ENCODE results near the gene ZCCHC7. TPM values are rescaled to one million over a fixed set of nuclear protein-coding genes. Genes with fewer than 3 reads are reported as not detected.
"Not testable (repeated sequence)": the region's sequence is repeated elsewhere in the genome, so short reads cannot be mapped to it uniquely, and the experiment has no call there.

The ZCCHC7 gene
- total RNA-seq, 1 experiment from 2014 or later: 12.4 TPM

DNA sequence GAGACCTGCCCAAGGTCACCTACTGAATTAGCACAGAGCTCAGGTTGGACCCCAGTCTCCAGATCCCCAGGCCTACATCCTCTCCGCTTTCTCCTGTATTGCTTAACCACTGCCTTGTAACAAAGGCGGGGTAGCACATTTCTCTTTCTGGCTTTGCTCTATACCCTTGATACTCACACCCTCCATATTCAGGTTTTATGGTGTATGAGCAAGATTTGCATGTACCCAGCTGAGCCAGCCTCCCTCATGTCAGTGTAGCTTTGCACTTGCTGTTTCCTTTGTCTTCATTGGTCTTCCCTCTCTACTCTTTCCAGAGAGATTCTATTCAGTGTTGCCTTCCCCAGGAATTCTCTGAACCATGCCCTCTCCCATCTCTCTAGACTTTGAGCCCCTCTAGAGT is 19.6 kb upstream of the ZCCHC7 start:
- Histone ChIP-seq H3K27ac (no peak overlapping the region), H3K4me1 (replicated peaks) (no peaks in the 10 kb centered on the region), H3K36me3 (no peaks in the 10 kb centered on the region), H3K9me3 (replicated peaks) (no peaks in the 10 kb centered on the region), H3K4me3 (no peak overlapping the region), H3K27me3 (replicated peaks) (no peaks in the 10 kb centered on the region)
- no peak for DNase-seq (ENCODE audit: low read depth in 1 of 2, low spot score in 2 of 2)

DNA sequence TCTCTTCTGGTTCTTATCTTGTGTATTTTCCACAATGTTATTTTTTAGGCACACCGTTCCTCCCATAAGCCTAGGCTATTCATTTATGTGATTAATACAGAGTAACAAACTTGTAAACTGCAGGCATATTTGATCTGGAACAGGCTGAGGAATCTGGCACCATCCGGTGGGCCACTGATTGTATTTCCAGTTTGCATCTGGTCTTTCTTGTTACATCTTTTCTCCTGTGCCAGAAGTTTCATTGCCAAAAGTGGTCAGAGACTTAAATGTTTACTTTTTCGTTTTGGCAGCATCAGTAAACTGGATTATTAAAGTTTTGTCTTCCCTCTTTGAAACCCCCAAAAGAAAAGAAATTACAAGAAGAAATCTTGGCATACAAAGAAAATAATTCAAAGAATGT is 17.9 kb upstream of the ZCCHC7 start:
- Histone ChIP-seq H3K27me3 (replicated peaks) (no peaks in the 10 kb centered on the region), H3K27ac (no peak overlapping the region), H3K4me1 (replicated peaks) (no peaks in the 10 kb centered on the region), H3K9me3 (replicated peaks) (no peaks in the 10 kb centered on the region), H3K4me3 (no peak overlapping the region), H3K36me3 (no peaks in the 10 kb centered on the region)
- DNase-seq (ENCODE audit: low read depth in 1 of 2, low spot score in 2 of 2): no peak

DNA sequence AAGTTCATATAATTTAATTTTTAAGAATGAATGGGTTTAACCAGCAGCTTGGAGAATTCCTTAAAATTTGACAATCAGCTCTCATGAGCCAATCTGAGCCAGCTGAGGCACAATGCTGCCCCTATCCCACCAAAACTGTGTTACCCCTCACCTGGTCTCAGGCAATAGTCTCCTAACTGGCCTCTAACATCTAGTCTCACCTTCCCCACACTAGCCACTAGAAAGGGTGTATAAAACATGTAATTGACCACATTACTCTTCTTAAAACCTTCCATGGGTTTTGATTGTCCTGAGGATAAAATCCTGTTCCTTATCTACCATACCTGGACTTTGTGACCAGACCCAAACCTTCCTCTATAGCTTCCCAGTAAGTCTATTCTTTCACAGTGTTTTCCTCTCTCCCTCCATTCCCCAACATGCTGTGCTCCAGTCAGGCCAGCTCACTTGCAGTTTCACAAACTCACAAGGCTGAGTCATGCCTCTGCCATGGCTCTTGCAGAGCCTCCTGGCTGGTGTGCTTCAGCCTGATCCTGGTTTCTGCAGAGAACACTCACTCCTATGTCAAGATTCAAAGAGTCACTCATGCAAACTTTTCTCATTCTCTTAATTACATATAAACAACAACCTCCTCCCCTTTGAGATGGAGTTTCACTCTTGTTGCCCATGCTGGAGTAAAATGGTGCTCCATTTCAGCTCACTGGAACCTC is 16.0 kb upstream of the ZCCHC7 start:
- no peak for DNase-seq (ENCODE audit: low read depth in 1 of 2, low spot score in 2 of 2)
- no peak overlapping the region for H3K4me3 ChIP-seq
- H3K9me3 ChIP-seq (replicated peaks): no peaks in the 10 kb centered on the region
- H3K27ac ChIP-seq: no peak overlapping the region
- no peaks in the 10 kb centered on the region for H3K4me1 ChIP-seq (replicated peaks)
- no peaks in the 10 kb centered on the region for H3K36me3 ChIP-seq
- H3K27me3 ChIP-seq (replicated peaks): no peaks in the 10 kb centered on the region

DNA sequence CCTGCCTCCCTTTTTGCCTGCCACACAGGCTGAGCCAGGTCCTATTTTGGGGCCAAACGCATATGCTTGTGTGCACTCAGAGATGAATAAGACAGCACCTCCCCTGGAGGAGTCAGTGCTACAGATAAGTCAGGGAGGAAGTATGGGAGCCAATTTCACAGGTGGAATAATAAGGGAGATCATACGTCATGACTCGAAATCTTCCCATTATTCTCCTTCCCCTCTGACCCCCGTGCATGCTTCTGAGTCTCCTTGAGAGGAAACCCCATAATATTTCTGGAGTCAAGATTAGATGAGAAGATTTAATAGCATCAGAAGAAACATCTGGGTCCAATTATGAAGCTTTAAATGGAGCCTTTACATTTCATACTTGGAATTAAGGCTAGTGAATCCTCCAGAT is 15.1 kb upstream of the ZCCHC7 start:
- Histone ChIP-seq H3K4me1 (replicated peaks) (no peaks in the 10 kb centered on the region), H3K27ac (no peak overlapping the region), H3K9me3 (replicated peaks) (no peaks in the 10 kb centered on the region), H3K27me3 (replicated peaks) (no peaks in the 10 kb centered on the region), H3K4me3 (no peak overlapping the region), H3K36me3 (no peaks in the 10 kb centered on the region)
- no peak for DNase-seq (ENCODE audit: low read depth in 1 of 2, low spot score in 2 of 2)

DNA sequence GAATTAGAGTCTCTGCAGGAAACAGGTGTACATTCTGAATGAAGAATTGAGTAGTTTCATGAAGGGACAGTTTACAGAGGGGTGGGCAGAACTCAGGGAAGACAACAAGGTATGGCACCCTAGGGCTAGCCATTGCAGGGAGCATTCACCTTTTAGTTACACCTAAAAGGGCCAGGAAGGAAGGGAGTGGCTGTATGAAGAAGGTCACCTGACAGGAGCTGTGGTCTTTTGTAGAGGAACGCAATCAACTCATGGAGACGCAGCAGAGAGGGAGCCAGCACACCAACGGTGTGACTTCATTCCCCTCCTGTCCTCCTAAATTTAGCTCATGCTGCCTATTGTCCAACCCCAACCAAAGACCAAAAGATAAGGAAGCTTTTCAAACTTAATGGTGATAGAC is 12.7 kb upstream of the ZCCHC7 start:
- H3K4me1 ChIP-seq (replicated peaks): no peaks in the 10 kb centered on the region
- no peak overlapping the region for H3K27ac ChIP-seq
- no peak for DNase-seq (ENCODE audit: low read depth in 1 of 2, low spot score in 2 of 2)
- H3K27me3 ChIP-seq (replicated peaks): no peaks in the 10 kb centered on the region
- H3K4me3 ChIP-seq: no peak overlapping the region
- H3K36me3 ChIP-seq: no peaks in the 10 kb centered on the region
- H3K9me3 ChIP-seq (replicated peaks): no peaks in the 10 kb centered on the region

DNA sequence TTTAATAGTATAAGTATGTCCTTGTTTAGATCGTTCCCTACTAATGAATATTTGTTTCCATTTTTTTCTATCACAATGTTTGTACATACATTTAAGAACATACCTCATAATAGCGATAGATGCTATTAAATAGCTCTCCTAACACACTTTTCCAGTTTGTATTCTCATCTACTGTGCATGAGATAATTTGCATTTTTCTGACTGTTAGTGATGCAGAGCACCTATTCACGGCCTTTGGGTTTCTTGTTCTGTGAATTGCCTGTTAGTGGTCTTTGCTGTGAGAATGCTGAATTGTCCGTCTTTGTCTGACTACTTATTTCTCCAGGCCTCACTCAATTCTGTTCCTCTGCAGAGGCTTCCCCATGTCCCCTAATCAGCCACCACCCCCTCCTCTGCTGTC is 5.9 kb upstream of the ZCCHC7 start:
- not testable (repeated sequence) for H3K27ac ChIP-seq; H3K27me3 ChIP-seq (replicated peaks); H3K36me3 ChIP-seq; H3K4me3 ChIP-seq; DNase-seq (ENCODE audit: low read depth in 1 of 2, low spot score in 2 of 2); H3K4me1 ChIP-seq (replicated peaks); H3K9me3 ChIP-seq (replicated peaks)

DNA sequence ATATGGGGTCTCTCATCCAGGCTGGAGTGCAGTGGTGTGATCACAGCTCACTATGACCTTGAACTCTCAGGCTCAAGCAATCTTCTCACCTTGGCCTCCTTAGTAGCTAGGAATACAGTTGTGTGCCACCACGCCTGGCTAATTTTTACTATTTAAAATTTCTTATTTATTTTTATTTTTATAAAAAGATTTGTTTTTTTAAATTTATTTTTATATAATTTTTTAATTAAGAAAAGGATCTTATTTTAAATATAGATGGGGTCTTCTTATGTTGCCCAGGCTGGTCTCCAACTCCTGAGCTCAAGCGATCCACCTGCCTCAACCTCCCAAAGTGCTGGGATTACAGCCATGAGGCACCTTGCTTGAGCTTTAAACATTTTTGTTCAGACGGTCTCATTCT is 2.4 kb upstream of the ZCCHC7 start:
- H3K9me3 ChIP-seq (replicated peaks): peaks cover 5% of the 10 kb centered on the region; the same call in 1 of the 2 replicates
- peaks cover 5% of the 10 kb centered on the region for H3K36me3 ChIP-seq
- DNase-seq (ENCODE audit: low read depth in 1 of 2, low spot score in 2 of 2): no peak
- peaks cover 4% of the 10 kb centered on the region for H3K4me1 ChIP-seq (replicated peaks)
- no peak overlapping the region for H3K4me3 ChIP-seq
- H3K27me3 ChIP-seq (replicated peaks): no peaks in the 10 kb centered on the region; the same call in 1 of the 2 replicates
- no peak overlapping the region for H3K27ac ChIP-seq

DNA sequence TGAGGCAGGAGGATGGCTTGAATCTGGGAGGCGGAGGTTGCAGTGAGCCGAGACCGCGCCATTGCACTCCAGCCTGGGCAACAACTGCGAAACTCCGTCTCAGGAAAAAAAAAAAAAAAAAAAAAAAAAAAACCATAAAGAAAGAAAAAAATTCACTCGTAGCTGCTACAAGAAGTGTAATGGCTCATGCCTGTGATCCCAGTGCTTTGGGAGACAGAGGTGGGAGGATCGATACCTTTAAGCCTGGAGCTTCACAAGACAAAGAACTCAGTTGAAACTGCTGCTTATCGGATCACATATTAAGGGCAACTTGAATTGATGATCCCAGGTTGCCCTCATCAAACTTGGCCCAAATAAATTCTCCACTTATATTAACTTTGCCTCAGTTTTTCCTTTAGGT is 1.0 kb upstream of the ZCCHC7 start:
- Histone ChIP-seq H3K36me3 (peaks cover 5% of the 10 kb centered on the region), H3K4me1 (replicated peaks) (peaks cover 4% of the 10 kb centered on the region), H3K9me3 (replicated peaks) (peaks cover 5% of the 10 kb centered on the region; the same call in 1 of the 2 replicates), H3K4me3 (no peak overlapping the region), H3K27ac (no peak overlapping the region), H3K27me3 (replicated peaks) (no peaks in the 10 kb centered on the region)
- DNase-seq (ENCODE audit: low read depth in 1 of 2, low spot score in 2 of 2): no peak

DNA sequence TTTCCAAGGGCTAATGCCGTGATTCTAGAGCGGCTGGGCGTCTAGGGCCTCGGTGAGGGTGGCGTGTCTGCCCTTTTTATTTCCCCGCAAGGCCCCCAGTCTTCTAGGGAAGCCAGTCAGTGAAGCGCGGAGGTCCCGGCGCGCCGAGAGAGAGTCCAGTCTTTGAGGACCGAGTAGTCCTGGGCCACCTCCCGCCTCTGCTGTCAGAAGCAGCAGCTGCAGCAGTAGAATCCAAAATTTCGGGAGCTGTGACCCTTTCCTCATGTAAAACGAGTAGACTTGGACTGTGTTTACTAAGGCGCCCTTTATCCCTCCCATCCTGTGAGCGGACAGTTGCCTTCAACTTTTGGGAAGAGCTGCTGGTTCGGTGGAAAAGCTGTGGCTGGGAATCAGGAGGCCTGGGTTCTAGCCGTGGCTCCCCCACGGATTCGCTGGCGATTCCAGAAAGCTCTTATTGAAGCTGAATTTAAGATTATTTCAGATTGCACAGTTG is 515 bp downstream of the ZCCHC7 start:
- not testable (repeated sequence) for H3K9me3 ChIP-seq (replicated peaks); H3K36me3 ChIP-seq; H3K27me3 ChIP-seq (replicated peaks); H3K4me1 ChIP-seq (replicated peaks)
- Histone ChIP-seq H3K4me3 (peak overlapping the region; percentile 84), H3K27ac (peak overlapping the region; percentile 82)
- DNase-seq (ENCODE audit: low read depth in 1 of 2, low spot score in 2 of 2): peak in 1 of 2 experiments; percentile 49

DNA sequence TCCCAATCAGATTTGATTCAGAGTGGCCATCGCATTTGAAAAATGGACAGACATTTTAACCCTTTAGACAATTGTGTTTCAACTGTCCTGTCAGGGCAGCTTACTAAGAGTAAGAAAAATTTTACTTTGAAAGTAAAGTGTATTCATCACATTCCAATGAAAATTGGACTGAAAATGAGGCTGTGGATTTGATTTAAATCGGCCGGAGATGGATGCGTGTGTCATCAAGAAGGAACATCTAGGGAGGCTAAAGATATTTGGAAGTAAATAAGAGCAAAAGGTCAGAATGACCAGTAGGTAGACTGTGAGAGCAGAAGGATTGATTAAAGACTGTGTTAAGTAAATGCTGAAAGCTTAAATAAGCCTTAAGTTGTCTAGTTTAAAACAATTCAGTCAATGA is 1.5 kb downstream of the ZCCHC7 start:
- peaks cover 5% of the 10 kb centered on the region; the same call in 1 of the 2 replicates for H3K9me3 ChIP-seq (replicated peaks)
- H3K4me1 ChIP-seq (replicated peaks): peaks cover 4% of the 10 kb centered on the region
- no peak overlapping the region for H3K27ac ChIP-seq
- DNase-seq (ENCODE audit: low read depth in 1 of 2, low spot score in 2 of 2): no peak
- no peaks in the 10 kb centered on the region for H3K27me3 ChIP-seq (replicated peaks)
- H3K4me3 ChIP-seq: no peak overlapping the region
- H3K36me3 ChIP-seq: peaks cover 9% of the 10 kb centered on the region

DNA sequence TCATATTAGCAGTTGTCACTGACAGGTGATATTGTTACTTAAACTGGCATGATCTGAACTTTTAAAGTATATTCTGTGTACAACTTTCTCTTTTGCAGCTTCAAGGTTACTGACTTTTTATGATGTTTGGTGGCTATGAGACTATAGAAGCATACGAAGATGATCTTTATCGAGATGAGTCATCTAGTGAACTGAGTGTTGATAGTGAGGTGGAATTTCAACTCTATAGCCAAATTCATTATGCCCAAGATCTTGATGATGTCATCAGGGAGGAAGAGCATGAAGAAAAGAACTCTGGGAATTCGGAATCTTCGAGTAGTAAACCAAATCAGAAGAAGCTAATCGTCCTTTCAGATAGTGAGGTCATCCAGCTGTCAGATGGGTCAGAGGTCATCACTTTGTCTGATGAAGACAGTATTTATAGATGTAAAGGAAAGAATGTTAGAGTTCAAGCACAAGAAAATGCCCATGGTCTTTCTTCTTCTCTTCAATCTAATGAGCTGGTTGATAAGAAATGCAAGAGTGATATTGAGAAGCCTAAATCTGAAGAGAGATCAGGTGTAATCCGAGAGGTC is 5.9 kb downstream of the ZCCHC7 start:
- H3K4me1 ChIP-seq (replicated peaks): no peaks in the 10 kb centered on the region
- peaks cover 20% of the 10 kb centered on the region for H3K36me3 ChIP-seq
- no peak overlapping the region for H3K27ac ChIP-seq
- no peaks in the 10 kb centered on the region for H3K9me3 ChIP-seq (replicated peaks)
- H3K4me3 ChIP-seq: no peak overlapping the region
- no peak for DNase-seq (ENCODE audit: low read depth in 1 of 2, low spot score in 2 of 2)
- no peaks in the 10 kb centered on the region for H3K27me3 ChIP-seq (replicated peaks)

DNA sequence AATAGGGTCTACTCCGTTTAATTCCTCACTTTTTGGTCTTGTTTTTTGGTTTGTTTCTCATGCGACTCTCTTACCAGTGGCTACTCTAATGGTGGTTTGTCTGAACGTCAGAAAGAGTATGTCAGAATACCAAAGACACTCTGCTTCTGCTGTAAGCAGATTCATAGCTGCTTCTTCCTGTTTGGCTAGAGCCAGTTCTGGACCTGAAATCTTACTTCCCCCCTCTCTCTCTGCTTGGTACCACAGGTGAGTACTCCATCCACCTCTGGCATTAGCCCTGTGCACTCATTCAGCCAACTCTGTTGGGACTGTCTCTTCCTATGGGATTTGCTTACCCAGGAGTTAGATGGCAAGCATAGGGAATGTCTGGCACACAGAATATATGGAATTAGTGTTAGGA is 6.6 kb downstream of the ZCCHC7 start:
- Histone ChIP-seq H3K27ac (no peak overlapping the region), H3K4me1 (replicated peaks) (no peaks in the 10 kb centered on the region), H3K36me3 (peaks cover 21% of the 10 kb centered on the region), H3K27me3 (replicated peaks) (no peaks in the 10 kb centered on the region), H3K4me3 (no peak overlapping the region), H3K9me3 (replicated peaks) (no peaks in the 10 kb centered on the region)
- no peak for DNase-seq (ENCODE audit: low read depth in 1 of 2, low spot score in 2 of 2)

DNA sequence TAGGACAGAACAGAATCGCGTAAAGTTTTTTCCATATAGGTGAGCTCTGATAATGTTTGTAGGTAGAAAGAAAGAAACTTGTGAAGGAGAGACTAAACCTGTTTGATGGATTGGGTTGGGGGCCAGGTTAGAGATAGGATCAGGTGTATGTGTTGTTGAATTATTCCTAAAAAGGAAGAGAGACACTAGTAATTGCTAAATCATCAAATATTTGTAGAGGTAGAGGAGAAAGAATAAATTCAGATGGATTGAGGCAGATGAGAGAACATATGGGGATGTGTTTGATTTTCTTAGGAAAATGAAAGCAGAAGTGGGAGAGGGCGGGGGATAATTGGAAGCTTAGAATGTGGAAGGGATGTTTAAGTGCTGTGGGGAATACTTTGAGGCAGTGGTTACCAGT is 7.7 kb downstream of the ZCCHC7 start:
- Histone ChIP-seq H3K9me3 (replicated peaks) (no peaks in the 10 kb centered on the region), H3K4me3 (no peak overlapping the region)

DNA sequence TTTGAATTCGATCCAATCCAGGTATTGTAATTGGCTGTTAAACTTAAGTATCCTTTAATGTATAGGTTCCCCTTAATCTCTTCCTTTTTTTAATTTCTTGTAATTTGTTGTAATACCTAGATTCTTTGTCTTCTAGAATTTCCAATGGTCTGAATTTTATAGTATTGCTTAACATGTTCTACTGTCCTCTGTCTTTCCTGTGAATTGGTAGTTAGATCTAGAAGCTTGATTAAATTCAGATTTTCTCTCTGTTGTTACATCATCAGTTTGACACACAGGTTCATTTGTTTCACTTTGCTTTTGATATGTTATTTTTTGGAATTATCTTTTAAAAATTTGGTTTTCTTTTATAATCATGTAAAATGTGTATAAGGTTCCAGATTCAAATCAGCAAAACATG is 13.8 kb downstream of the ZCCHC7 start:
- Histone ChIP-seq H3K4me1 (replicated peaks) (no peaks in the 10 kb centered on the region), H3K27me3 (replicated peaks) (no peaks in the 10 kb centered on the region), H3K9me3 (replicated peaks) (no peaks in the 10 kb centered on the region), H3K4me3 (no peak overlapping the region), H3K27ac (no peak overlapping the region), H3K36me3 (peaks cover 8% of the 10 kb centered on the region)
- DNase-seq (ENCODE audit: low read depth in 1 of 2, low spot score in 2 of 2): no peak

More for the DNA sequence above, 7.7 kb downstream of the ZCCHC7 start:
- no peaks in the 10 kb centered on the region for H3K27me3 ChIP-seq (replicated peaks)
- H3K4me1 ChIP-seq (replicated peaks): no peaks in the 10 kb centered on the region
- no peak for DNase-seq (ENCODE audit: low read depth in 1 of 2, low spot score in 2 of 2)
- H3K36me3 ChIP-seq: peaks cover 28% of the 10 kb centered on the region
- no peak overlapping the region for H3K27ac ChIP-seq
